Esophagus squamous epithelium (tissue), 5 donors: ENCODE data around the gene HCRTR2. TPM values are rescaled to one million over a fixed set of nuclear protein-coding genes. Genes with fewer than 3 reads are reported as not detected.
A peak's percentile ranks its signal among the peaks of the same experiment; 100 is the strongest.

Experiments
- DNase-seq: peaks from one replicate; lab custom pipeline; 2025; lab: John Stamatoyannopoulos, UW
- H3K27ac ChIP-seq, 4 donors: fragments of 200-600 bp; sonication (generic); one replicate each; pipeline ENCODE4 v1.5.1; 2016 to 2019; ENCODE audit warnings: mild to moderate bottlenecking in 1 of 4
- H3K27me3 ChIP-seq, 4 donors: fragments of 200-600 bp; sonication (generic); 1 replicate in 3 of 4; 2 replicates in 1 of 4; pipeline versions ENCODE4 v1.5.1 to v1.6.0; 2017 to 2021; ENCODE audit warnings: antibody characterized with exemption in 1 of 4
- H3K36me3 ChIP-seq, 3 donors: fragments of 200-600 bp; sonication (generic); one replicate each; pipeline ENCODE4 v1.5.1; 2016 to 2019
- H3K4me1 ChIP-seq, 3 donors: fragments of 200-600 bp; sonication (generic); one replicate each; pipeline ENCODE4 v1.5.1; 2017 to 2019
- H3K4me3 ChIP-seq, 4 donors: fragments of 200-600 bp; sonication (generic); 1 replicate in 3 of 4; 2 replicates in 1 of 4; pipeline ENCODE4 v1.5.1; 2016 to 2019; ENCODE audit warnings: mild to moderate bottlenecking in 2 of 4, moderate library complexity in 1 of 4
- H3K9me3 ChIP-seq, 3 donors: fragments of 200-600 bp; sonication (generic); one replicate each; pipeline ENCODE4 v1.5.1; 2016 to 2019
- CTCF ChIP-seq, 6 experiments: fragments of 450-650 bp in 4 of 6; fragments of 200-600 bp in 2 of 6; sonication (generic) in 2 of 6; IDR thresholded peaks; one replicate each; pipeline ENCODE4 v1.5.1; 2016 to 2019; ENCODE audit warnings: antibody characterized with exemption in 6 of 6, mild to moderate bottlenecking in 4 of 6, moderate library complexity in 4 of 6
- POLR2A ChIP-seq, 4 donors: fragments of 450-650 bp; IDR thresholded peaks; one replicate each; pipeline ENCODE4 v1.6.1; 2017; ENCODE audit warnings: antibody characterized with exemption in 4 of 4, mild to moderate bottlenecking in 4 of 4, moderate library complexity in 3 of 4
- WGBS, 2 donors: methylation state at CpG; one replicate each; pipeline ENCODE4 v1.1.5; 2018; 5-methylcytosine and 5-hydroxymethylcytosine counted together
- intact Hi-C: fragments of 100-400 bp; cut with DNase I; formaldehyde crosslinking; loops from one replicate; pipeline ENCODE4 v1.15.0; 2022
- total RNA-seq, 4 donors: library from RNA; depleted of rRNA; stranded (reverse); fragments of >200 nt; gene quantifications; one replicate each; pipeline ENCODE4 v1.1.0, GENCODE V29; 2016
- donor health status: DM: yes; HTN: yes; CAD: no.

HCRTR2 gene
- total RNA-seq: not detected

GRCh38 chr6:55174211-55175026 is at the start of gene HCRTR2:
HCRTR2 (plus strand) TSS chr6:55174515; CDS start chr6:55174588, 73 bp downstream.
- peak within 1 kb of the TSS in 2 of 4 donors; percentile 12 to 18 for H3K4me3 ChIP-seq
- no peak within 1 kb of the TSS for H3K27ac ChIP-seq
- peaks cover 0 to 14% (median 0%) of the 10 kb centered on the region in 3 donors for H3K4me1 ChIP-seq
- peaks cover 0 to 52% (median 7%) of the 10 kb centered on the region in 4 donors for H3K27me3 ChIP-seq
- H3K9me3 ChIP-seq: no peaks in the 10 kb centered on the region
- 0 to 3% methylated on average over 7 to 15 of the region's 42 CpGs for WGBS, 2 donors
- no peaks in the 10 kb centered on the region for H3K36me3 ChIP-seq
- no peak for DNase-seq
- TF ChIP-seq POLR2A (IDR thresholded peaks at IDR 0.05) (no peak), CTCF (IDR thresholded peaks at IDR 0.05) (no peak)
- intact Hi-C loops: no loop called here

GRCh38 chr6:55130806-55131324 is 43.5 kb upstream of the HCRTR2 start:
- no peak for TF ChIP-seq CTCF (IDR thresholded peaks at IDR 0.05)
- no peak for TF ChIP-seq POLR2A (IDR thresholded peaks at IDR 0.05)
- no peak overlapping the region for H3K27ac ChIP-seq
- DNase-seq: no peak
- no peaks in the 10 kb centered on the region for H3K27me3 ChIP-seq
- no peak overlapping the region for H3K4me3 ChIP-seq
- intact Hi-C loops: no loop called here
- H3K4me1 ChIP-seq: no peaks in the 10 kb centered on the region
- H3K9me3 ChIP-seq: no peaks in the 10 kb centered on the region
- no peaks in the 10 kb centered on the region for H3K36me3 ChIP-seq

GRCh38 chr6:55131616-55132015 is 42.7 kb upstream of the HCRTR2 start:
- Histone ChIP-seq H3K27ac (no peak overlapping the region), H3K36me3 (no peaks in the 10 kb centered on the region), H3K4me1 (no peaks in the 10 kb centered on the region), H3K9me3 (no peaks in the 10 kb centered on the region), H3K4me3 (no peak overlapping the region), H3K27me3 (no peaks in the 10 kb centered on the region)
- no peak for DNase-seq
- intact Hi-C loops: no loop called here
- 66 to 69% methylated on average over 1 of the region's 1 CpG for WGBS, 2 donors
- TF ChIP-seq POLR2A (IDR thresholded peaks at IDR 0.05) (no peak), CTCF (IDR thresholded peaks at IDR 0.05) (no peak)

- no peak for DNase-seq
- TF ChIP-seq POLR2A (IDR thresholded peaks at IDR 0.05) (no peak), CTCF (IDR thresholded peaks at IDR 0.05) (no peak)
- intact Hi-C loops: no loop called here
- Histone ChIP-seq H3K27ac (no peak overlapping the region), H3K36me3 (no peaks in the 10 kb centered on the region), H3K9me3 (no peaks in the 10 kb centered on the region), H3K27me3 (no peaks in the 10 kb centered on the region), H3K4me3 (no peak overlapping the region), H3K4me1 (no peaks in the 10 kb centered on the region)
Observed at GRCh38 chr6:55136916-55137315, 37.4 kb upstream of the HCRTR2 start.

GRCh38 chr6:55137929-55138693 is 36.2 kb upstream of the HCRTR2 start:
- TF ChIP-seq POLR2A (IDR thresholded peaks at IDR 0.05) (no peak), CTCF (IDR thresholded peaks at IDR 0.05) (no peak)
- H3K4me3 ChIP-seq: no peak overlapping the region
- H3K27me3 ChIP-seq: no peaks in the 10 kb centered on the region
- DNase-seq: no peak
- H3K27ac ChIP-seq: no peak overlapping the region
- no peaks in the 10 kb centered on the region for H3K4me1 ChIP-seq
- WGBS, 2 donors: 67 to 73% methylated on average over 4 of the region's 4 CpGs
- intact Hi-C loops: no loop called here
- H3K9me3 ChIP-seq: no peaks in the 10 kb centered on the region
- no peaks in the 10 kb centered on the region for H3K36me3 ChIP-seq
